NB4 (cell line): ENCODE results near the gene PPP1R12B.

ENCODE experiments used
- CTCF ChIP-seq: IDR thresholded peaks from one replicate; pipeline ENCODE4 v1.5.1; 2012; ENCODE audit warnings: low read depth, low read length
- POLR2A ChIP-seq: IDR thresholded peaks from 2 replicates; pipeline ENCODE4 v1.6.1; 2011; ENCODE audit warnings: mild to moderate bottlenecking; ENCODE audit not compliant: insufficient read length; ENCODE audit errors: extremely low read depth

- no peak for TF ChIP-seq CTCF
- no peak for TF ChIP-seq POLR2A
These were observed 36.4 kb upstream of the PPP1R12B start for GRCh38 chr1:202311875-202312635.
